Measurements from ENCODE around the gene CUL7. TPM values are rescaled to one million over a fixed set of nuclear protein-coding genes. Genes with fewer than 3 reads are reported as not detected.

CUL7 gene
- total and polyA plus RNA-seq, 10 of the 15 experiments (the other 5 are each of a cell fraction or from before 2014, with no cell fraction given) = 0.66 to 18.4 (median 10.9) TPM

- H4K20me1 ChIP-seq (ENCODE audit: control insufficient read depth, insufficient read depth) = no peaks in the 10 kb centered on the region
- WGBS (ENCODE audit: insufficient coverage, insufficient replicate concordance, low lambda C conversion rate, missing lambda C conversion rate) = 64% methylated on average over 8 of the region's 8 CpGs
- H3K27me3 ChIP-seq (replicated peaks in 1 of 2; ENCODE audit: control insufficient read depth in 2 of 2, insufficient read depth in 2 of 2, low read length in 1 of 2) = peaks cover 8 to 12% of the 10 kb centered on the region in 2 experiments; a peak in 3 of 4 replicates
- H3K79me2 ChIP-seq (ENCODE audit: control insufficient read depth, insufficient read depth, low read length) = no peaks in the 10 kb centered on the region
- H3K4me3 ChIP-seq = peak overlapping the region; percentile 52
- no peak overlapping the region for H3K9ac ChIP-seq (ENCODE audit: control insufficient read depth, insufficient read depth, low read length)
- no TSS peak for BruUV-seq (replicated peaks)
- H2AFZ ChIP-seq (ENCODE audit: control insufficient read depth, low read depth, low read length) = no peak overlapping the region
- ChIA-PET CTCF (interaction anchor here (0.8 kb wide), 1 partner anchor 67 kb away, joined by 3 read pairs; no protein-coding TSS in a partner anchor), SMC1A (ENCODE audit: uncharacterized antibody, unreplicated experiment) (interaction anchor here (0.7 to 1.1 kb wide), 3 partner anchors 9 to 148 kb away, joined by 3 to 4 read pairs (median 3); partner anchors contain the start of gene CNPY3), RAD21 (ENCODE audit: unreplicated experiment) (interaction anchor here (0.9 to 1.5 kb wide), 3 partner anchors 19 to 66 kb away, joined by 3 to 5 read pairs (median 3); no protein-coding TSS in a partner anchor), POLR2A (interaction anchor here (0.6 to 1.4 kb wide), 5 partner anchors 8 to 332 kb away, joined by 3 to 4 read pairs (median 3); partner anchors contain the start of gene TBCC)
- FAIRE-seq = no peak
- H3K27ac ChIP-seq (ENCODE audit: control insufficient read depth, insufficient read depth) = no peak overlapping the region
- no peak for ATAC-seq
- intact Hi-C loops (cut with micrococcal nuclease; ENCODE audit: unreplicated experiment) (no loop called here), in situ Hi-C loops (cut with MboI) (no loop called here)
- peak overlapping the region; percentile 12; the same call in 1 of the 2 replicates for H3K4me2 ChIP-seq (ENCODE audit: control insufficient read depth, insufficient read depth)
- H3K4me1 ChIP-seq (ENCODE audit: control insufficient read depth, insufficient read depth, low read length) = peaks cover 7% of the 10 kb centered on the region; the same call in 1 of the 2 replicates
- no peak for DNase-seq (ENCODE audit: low read depth, low spot score)
- H3K36me3 ChIP-seq (ENCODE audit: control insufficient read depth in 2 of 2, insufficient read depth in 2 of 2, low read length in 1 of 2) = no peaks in the 10 kb centered on the region
- TF ChIP-seq STAT1 (conservative IDR thresholded peaks at IDR 0.05) = no peak
- no peak for TF ChIP-seq CBX5 (IDR thresholded peaks at IDR 0.05; ENCODE audit: low read depth)
- no peak for TF ChIP-seq BRCA1 (IDR thresholded peaks at IDR 0.05; ENCODE audit: low read depth, low read length)
- no peak for TF ChIP-seq BCLAF1 (IDR thresholded peaks at IDR 0.05)
- no peak for TF ChIP-seq POLR2AphosphoS2 (IDR thresholded peaks at IDR 0.05; ENCODE audit: low read depth, low read length)
- TF ChIP-seq KDM1A (IDR thresholded peaks at IDR 0.05; ENCODE audit: borderline replicate concordance) = no peak
- no peak for TF ChIP-seq REST (IDR thresholded peaks at IDR 0.05; ENCODE audit: low read depth, low read length)
- H3K9me3 ChIP-seq (replicated peaks; ENCODE audit: control insufficient read depth, insufficient read depth, low read length) = no peaks in the 10 kb centered on the region
These were observed 23.7 kb upstream of the CUL7 start for GRCh38 chr6:43077333-43077809.

Measured in GM12878 (cell line).